PC-9 (cell line): ENCODE measurements around the gene HSFX1. TPM values are rescaled to one million over a fixed set of nuclear protein-coding genes. Genes with fewer than 3 reads are reported as not detected.

ENCODE experiments used
- BruUV-seq: library from RNA; stranded (reverse); fragments of 400-500 nt; replicated peaks from 2 replicates; lab custom pipeline; 2021; lab: Mats Ljungman, UMichigan
- CTCF ChIA-PET: fragments of 300-600 bp; sonication (Branson Sonifier 250); formaldehyde crosslinking; loops from one replicate; lab custom pipeline; 2022; ENCODE audit warnings: antibody characterized with exemption; lab: Charles Lee
- POLR2A ChIA-PET: fragments of 300-600 bp; sonication (Branson Sonifier 250); formaldehyde crosslinking; loops from one replicate; lab custom pipeline; 2022; ENCODE audit warnings: antibody characterized with exemption; ENCODE audit not compliant: unreplicated experiment; lab: Charles Lee
- DNase-seq, 2 experiments: peaks; one replicate each; pipeline versions ENCODE4 v3.0.0 to v3.0.0-alpha.2; 2015 to 2022; ENCODE audit warnings: mixed read lengths in 1 of 2
- H2AFZ ChIP-seq: fragments of 200-600 bp; sonication (generic); 2 replicates; pipeline ENCODE4 v1.8.1; 2017; ENCODE audit warnings: antibody characterized with exemption
- H3F3A ChIP-seq: fragments of 200-600 bp; sonication (generic); 2 replicates; pipeline ENCODE4 v1.8.1; 2017; ENCODE audit warnings: antibody characterized with exemption, mild to moderate bottlenecking, low read depth; ENCODE audit not compliant: insufficient read depth
- H3K27ac ChIP-seq: fragments of 200-600 bp; sonication (generic); 2 replicates; pipeline ENCODE4 v1.6.1; 2016; ENCODE audit warnings: mixed run types
- H3K27me3 ChIP-seq: fragments of 200-600 bp; sonication (generic); 2 replicates; pipeline ENCODE4 v1.6.1; 2016; ENCODE audit warnings: low read depth, mixed run types; ENCODE audit not compliant: insufficient read depth
- H3K36me3 ChIP-seq: fragments of 200-600 bp; sonication (generic); 2 replicates; pipeline ENCODE4 v1.6.1; 2016; ENCODE audit warnings: low read depth, mixed run types
- H3K4me1 ChIP-seq: fragments of 200-600 bp; sonication (generic); replicated peaks from 2 replicates; pipeline ENCODE4 v1.6.1; 2016; ENCODE audit warnings: mixed run types; ENCODE audit not compliant: insufficient read depth
- H3K4me2 ChIP-seq: fragments of 200-600 bp; sonication (generic); 2 replicates; pipeline ENCODE4 v1.6.1; 2017; ENCODE audit warnings: mixed run types
- H3K4me3 ChIP-seq: fragments of 200-600 bp; sonication (generic); 2 replicates; pipeline ENCODE4 v1.6.1; 2016; ENCODE audit warnings: mixed run types
- H3K79me2 ChIP-seq: fragments of 200-600 bp; sonication (generic); 2 replicates; pipeline ENCODE4 v1.6.1; 2017; ENCODE audit warnings: low read depth, mixed run types
- H3K9me2 ChIP-seq: fragments of 200-600 bp; sonication (generic); 2 replicates; pipeline ENCODE4 v1.8.1; 2017; ENCODE audit warnings: mild to moderate bottlenecking; ENCODE audit not compliant: insufficient read depth
- H3K9me3 ChIP-seq: fragments of 200-600 bp; sonication (generic); 2 replicates; pipeline ENCODE4 v1.8.1; 2016; ENCODE audit warnings: low read depth; ENCODE audit not compliant: insufficient read depth
- H4K20me1 ChIP-seq: fragments of 200-600 bp; sonication (generic); 2 replicates; pipeline ENCODE4 v1.8.1; 2017; ENCODE audit not compliant: insufficient read depth
- EZH2 ChIP-seq: fragments of 200-600 bp; sonication (generic); IDR thresholded peaks from 2 replicates; pipeline ENCODE4 v1.8.0; 2017; ENCODE audit warnings: antibody characterized with exemption, low read depth
- intact Hi-C: fragments of 100-400 bp; cut with micrococcal nuclease; formaldehyde crosslinking; loops from one replicate; pipeline ENCODE4 v1.10.0; 2022; ENCODE audit not compliant: unreplicated experiment
- total RNA-seq: library from RNA; stranded (reverse); gene quantifications from 2 replicates; pipeline ENCODE4 v1.2.3, GENCODE V29; 2021
- TF ChIP-seq, protein P1 (sequence below): fragments of 200-600 bp; sonication (generic); conservative IDR thresholded peaks from 2 replicates; pipeline ENCODE4 v1.6.1; 2017; ENCODE audit warnings: mixed run types, antibody characterized with exemption, mild to moderate bottlenecking, moderate library complexity

HSFX1 gene
- total RNA-seq, 1 experiment from 2014 or later, result 2.4 TPM

DNA sequence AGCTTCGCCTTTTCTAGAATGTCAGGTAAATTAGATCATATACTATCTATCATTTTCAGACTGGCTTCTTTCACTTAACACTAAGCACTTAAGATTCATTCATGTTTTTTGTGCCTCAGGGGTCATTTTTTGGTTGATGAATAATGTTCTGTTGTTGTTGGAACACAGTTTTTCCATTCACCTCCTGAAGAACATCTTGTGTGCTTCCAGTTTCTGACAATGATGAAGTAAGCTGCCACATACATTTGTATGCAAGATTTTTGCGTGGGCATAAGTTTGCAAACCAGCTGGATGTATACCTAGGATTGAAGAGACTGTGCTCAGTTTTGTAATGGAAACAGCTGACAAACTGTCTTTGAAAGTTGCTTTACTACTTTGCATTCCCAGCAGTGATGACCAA is 45.5 kb downstream of the HSFX1 start:
- ChIA-PET POLR2A (no interaction called here), CTCF (no interaction called here)
- Histone ChIP-seq H3K79me2 (no peaks in the 10 kb centered on the region), H3K4me3 (no peak overlapping the region), H2AFZ (no peak overlapping the region), H3K4me1 (no peaks in the 10 kb centered on the region), H3F3A (no peaks in the 10 kb centered on the region), H3K4me2 (no peak overlapping the region), H3K27me3 (peaks cover 47% of the 10 kb centered on the region), H3K9me3 (no peaks in the 10 kb centered on the region; the same call in 1 of the 2 replicates), H4K20me1 (no peaks in the 10 kb centered on the region), H3K27ac (no peak overlapping the region), H3K9me2 (no peaks in the 10 kb centered on the region), H3K36me3 (no peaks in the 10 kb centered on the region)
- no TSS peak for BruUV-seq
- no peak for TF ChIP-seq EZH2
- TF ChIP-seq, protein P1, sequence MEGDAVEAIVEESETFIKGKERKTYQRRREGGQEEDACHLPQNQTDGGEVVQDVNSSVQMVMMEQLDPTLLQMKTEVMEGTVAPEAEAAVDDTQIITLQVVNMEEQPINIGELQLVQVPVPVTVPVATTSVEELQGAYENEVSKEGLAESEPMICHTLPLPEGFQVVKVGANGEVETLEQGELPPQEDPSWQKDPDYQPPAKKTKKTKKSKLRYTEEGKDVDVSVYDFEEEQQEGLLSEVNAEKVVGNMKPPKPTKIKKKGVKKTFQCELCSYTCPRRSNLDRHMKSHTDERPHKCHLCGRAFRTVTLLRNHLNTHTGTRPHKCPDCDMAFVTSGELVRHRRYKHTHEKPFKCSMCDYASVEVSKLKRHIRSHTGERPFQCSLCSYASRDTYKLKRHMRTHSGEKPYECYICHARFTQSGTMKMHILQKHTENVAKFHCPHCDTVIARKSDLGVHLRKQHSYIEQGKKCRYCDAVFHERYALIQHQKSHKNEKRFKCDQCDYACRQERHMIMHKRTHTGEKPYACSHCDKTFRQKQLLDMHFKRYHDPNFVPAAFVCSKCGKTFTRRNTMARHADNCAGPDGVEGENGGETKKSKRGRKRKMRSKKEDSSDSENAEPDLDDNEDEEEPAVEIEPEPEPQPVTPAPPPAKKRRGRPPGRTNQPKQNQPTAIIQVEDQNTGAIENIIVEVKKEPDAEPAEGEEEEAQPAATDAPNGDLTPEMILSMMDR, result no peak
- no peak for DNase-seq
- intact Hi-C loops, result no loop called here

DNA sequence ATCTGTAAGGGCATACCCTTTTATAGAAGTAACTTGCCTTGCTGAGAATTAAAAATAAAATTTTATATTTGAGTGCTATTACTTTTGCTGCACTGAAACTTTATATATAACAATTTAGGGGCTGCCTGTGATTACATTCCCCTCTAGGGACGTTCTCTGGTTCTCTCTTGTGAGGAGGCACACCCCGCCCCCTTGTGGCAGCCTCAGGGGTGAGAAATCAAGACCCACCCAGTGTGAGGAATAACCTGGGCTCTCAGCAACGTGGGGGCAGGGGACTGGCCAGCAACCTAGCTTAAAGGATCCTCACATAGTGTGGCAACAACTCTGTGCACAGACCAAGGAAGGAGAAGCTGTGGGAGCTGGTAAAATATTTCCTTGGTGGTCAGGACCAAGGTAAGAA is 51.6 kb downstream of the HSFX1 start:
- Histone ChIP-seq H3K9me3 (no peaks in the 10 kb centered on the region; the same call in 1 of the 2 replicates), H3K4me1 (no peaks in the 10 kb centered on the region; the same call in 1 of the 2 replicates), H3K4me2 (no peak overlapping the region), H3K27ac (no peak overlapping the region), H3K4me3 (no peak overlapping the region), H2AFZ (no peak overlapping the region), H3K36me3 (no peaks in the 10 kb centered on the region), H4K20me1 (no peaks in the 10 kb centered on the region), H3K9me2 (no peaks in the 10 kb centered on the region), H3K79me2 (no peaks in the 10 kb centered on the region), H3K27me3 (peaks cover 32% of the 10 kb centered on the region), H3F3A (no peaks in the 10 kb centered on the region)
- TF ChIP-seq, protein P1, result peak; percentile 66
- no peak for TF ChIP-seq EZH2
- DNase-seq, result peak in 1 of 2 experiments; percentile 5
- ChIA-PET CTCF (no interaction called here), POLR2A (no interaction called here)
- intact Hi-C loops, result no loop called here
- BruUV-seq, result no TSS peak

Other genes starting within 250 kb of the HSFX1 start
- gene EOLA1, start 233.1 kb upstream of the HSFX1 start, total RNA-seq, result 24.3 and 25.1 TPM in 2 replicates
- not detected in 2 replicates for gene HSFX3, start 224.1 kb upstream of the HSFX1 start, total RNA-seq
- gene MAGEA9B, start 186.6 kb upstream of the HSFX1 start, total RNA-seq, result not detected in 2 replicates
- gene HSFX2, start 178.8 kb upstream of the HSFX1 start, total RNA-seq, result 0.28 and 0.80 TPM in 2 replicates
- gene TMEM185A, start 142.3 kb upstream of the HSFX1 start, total RNA-seq, result 39.5 and 45.7 TPM in 2 replicates
- not detected in 2 replicates for gene MAGEA11, start 62.0 kb upstream of the HSFX1 start, total RNA-seq
- not detected in 2 replicates for gene MAGEA9, start 7.9 kb downstream of the HSFX1 start, total RNA-seq
- gene MAGEA8, start 107.1 kb downstream of the HSFX1 start, total RNA-seq, result not detected in 2 replicates
- gene HSFX4, start 155.5 kb downstream of the HSFX1 start, total RNA-seq, result not detected in 2 replicates
- gene EOLA2, start 164.4 kb downstream of the HSFX1 start, total RNA-seq, result 44.3 and 49.2 TPM in 2 replicates